HG03095 (cell line): ENCODE measurements around the gene AP2S1.
"Not testable (repeated sequence)": the region's sequence is repeated elsewhere in the genome, so short reads cannot be mapped to it uniquely, and the experiment has no call there.

ENCODE experiments used
- ATAC-seq: cut with Tn5 transposase; IDR thresholded peaks from one replicate; pipeline ENCODE4 v1.9.1; 2021; ENCODE audit warnings: moderate library complexity; ENCODE audit not compliant: unreplicated experiment

Gene AP2S1

GRCh38 chr19:46844067-46844489 lies 6.6 kb downstream of the AP2S1 start:
- ATAC-seq = no peak

- no peak for ATAC-seq
Observed at GRCh38 chr19:46842791-46843190, 7.9 kb downstream of the AP2S1 start.

- ATAC-seq = no peak
Observed at GRCh38 chr19:46841458-46842083, 9.1 kb downstream of the AP2S1 start.

- no peak for ATAC-seq
Observed at GRCh38 chr19:46840498-46840942, 10.1 kb downstream of the AP2S1 start.

- no peak for ATAC-seq
Observed at GRCh38 chr19:46839752-46840497, 10.7 kb downstream of the AP2S1 start.

GRCh38 chr19:46838160-46838559 lies 12.5 kb downstream of the AP2S1 start:
- no peak for ATAC-seq

- ATAC-seq = no peak
Observed at GRCh38 chr19:46834984-46835383, 15.7 kb downstream of the AP2S1 start.

- no peak for ATAC-seq
Observed at GRCh38 chr19:46834121-46834520, 16.5 kb downstream of the AP2S1 start.

GRCh38 chr19:46830864-46831263 lies 19.8 kb downstream of the AP2S1 start:
- ATAC-seq = no peak

- no peak for ATAC-seq
Observed at GRCh38 chr19:46828484-46828883, 22.2 kb downstream of the AP2S1 start.

GRCh38 chr19:46825731-46826055 lies 25.0 kb downstream of the AP2S1 start:
- no peak for ATAC-seq

- no peak for ATAC-seq
Observed at GRCh38 chr19:46824890-46825730, 25.5 kb downstream of the AP2S1 start.

GRCh38 chr19:46823049-46823448 lies 27.6 kb downstream of the AP2S1 start:
- ATAC-seq = no peak

- not testable (repeated sequence) for ATAC-seq
Observed at GRCh38 chr19:46822410-46822787, 28.2 kb downstream of the AP2S1 start.

GRCh38 chr19:46821512-46822409 lies 28.9 kb downstream of the AP2S1 start:
- ATAC-seq = no peak

- no peak for ATAC-seq
Observed at GRCh38 chr19:46818812-46819211, 31.8 kb downstream of the AP2S1 start.

- no peak for ATAC-seq
Observed at GRCh38 chr19:46815833-46816627, 34.6 kb downstream of the AP2S1 start.

GRCh38 chr19:46813839-46814358 lies 36.7 kb downstream of the AP2S1 start:
- ATAC-seq = no peak

GRCh38 chr19:46812977-46813838 lies 37.4 kb downstream of the AP2S1 start:
- ATAC-seq = no peak
